Measurements from ENCODE around the gene SLC22A4.

SLC22A4 gene

DNA sequence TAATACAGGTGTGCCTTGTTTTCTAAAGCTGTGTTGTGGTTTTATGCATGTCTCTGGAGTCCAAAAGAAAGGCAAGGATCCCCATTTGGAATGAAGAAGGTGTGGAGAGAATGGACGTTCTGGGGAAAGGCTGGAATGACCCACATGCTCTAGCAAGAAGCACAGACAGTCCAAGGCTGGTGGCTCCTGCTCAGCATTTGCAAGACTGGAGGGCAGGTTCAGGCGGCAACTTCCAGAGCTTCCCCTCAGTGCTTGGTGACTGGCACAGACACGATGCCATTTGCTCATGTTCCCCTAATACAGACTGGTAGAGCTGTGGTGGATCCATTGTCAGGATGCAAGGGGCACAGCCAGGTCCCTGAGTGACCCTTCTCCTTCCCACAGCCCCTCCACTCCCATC lies 8.2 kb downstream of the SLC22A4 start:
- H3K36me3 ChIP-seq (ENCODE audit: control insufficient read depth in 1 of 2, insufficient read depth in 2 of 2, low read length in 2 of 2) = no peaks in the 10 kb centered on the region
- H3K27ac ChIP-seq (ENCODE audit: low read depth, low read length) = no peak overlapping the region
- no peak overlapping the region for H3K23ac ChIP-seq (ENCODE audit: low read length)
- H3K27me3 ChIP-seq (ENCODE audit: insufficient read depth, low read length) = no peaks in the 10 kb centered on the region
- no peak overlapping the region for H2BK5ac ChIP-seq (ENCODE audit: low read depth, low read length, poor library complexity)
- no peak overlapping the region for H3K4me2 ChIP-seq (ENCODE audit: low read length)
- H4K91ac ChIP-seq (ENCODE audit: low read depth, low read length) = no peak overlapping the region
- no peak overlapping the region for H4K12ac ChIP-seq (ENCODE audit: low read depth, low read length)
- H2BK12ac ChIP-seq (ENCODE audit: low read length) = no peak overlapping the region
- no peak overlapping the region for H3K14ac ChIP-seq (ENCODE audit: low read length)
- peaks cover 3% of the 10 kb centered on the region for H3K79me1 ChIP-seq (ENCODE audit: low read length)
- H3K4me1 ChIP-seq (ENCODE audit: control insufficient read depth in 1 of 2, insufficient read depth in 2 of 2, low read length in 2 of 2) = peaks cover 8 to 11% of the 10 kb centered on the region in 2 experiments
- WGBS (ENCODE audit: extremely low coverage, insufficient coverage, insufficient read length) = no CpG with 5 or more reads among the region's 3 CpGs
- no peak overlapping the region for H2BK120ac ChIP-seq (ENCODE audit: insufficient read depth, low read length, poor library complexity)
- no peak overlapping the region for H3K9ac ChIP-seq (ENCODE audit: low read length)
- H3K4ac ChIP-seq (ENCODE audit: low read depth, low read length) = no peak overlapping the region
- H3K18ac ChIP-seq (ENCODE audit: low read length) = no peak overlapping the region
- no peak overlapping the region for H2AFZ ChIP-seq (ENCODE audit: insufficient read depth, low read length, poor library complexity)
- H4K8ac ChIP-seq (ENCODE audit: low read depth, low read length) = no peak overlapping the region
- H3K4me3 ChIP-seq (ENCODE audit: low read depth, low read length) = no peak overlapping the region
- H2AK5ac ChIP-seq (ENCODE audit: low read length) = no peak overlapping the region
- H3K79me2 ChIP-seq (ENCODE audit: control insufficient read depth, insufficient read depth, low read length, poor library complexity) = no peaks in the 10 kb centered on the region
- peak; percentile 27 to 55 for DNase-seq
- no peaks in the 10 kb centered on the region for H3K9me3 ChIP-seq (ENCODE audit: insufficient read depth, low read depth, low read length)

DNA sequence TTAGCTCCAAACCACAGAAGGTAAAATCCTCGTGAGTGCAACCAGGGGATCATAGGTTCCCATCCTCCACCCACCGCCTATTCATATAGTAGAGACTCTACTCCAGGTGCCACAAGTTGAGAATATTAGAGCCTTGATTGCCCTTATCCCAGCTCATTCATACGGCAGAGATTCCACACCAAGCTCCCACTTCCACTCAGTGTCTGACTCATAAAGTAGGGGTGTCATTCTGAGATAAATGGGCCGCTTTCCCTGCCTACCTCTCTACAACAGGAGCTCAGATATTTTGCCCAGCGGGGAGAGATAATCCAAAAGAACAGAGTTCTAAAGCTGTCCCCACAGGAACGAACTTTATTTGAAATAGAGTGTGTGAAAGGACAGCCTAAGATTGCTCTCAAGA lies 9.4 kb downstream of the SLC22A4 start:
- no peak overlapping the region for H2BK12ac ChIP-seq (ENCODE audit: low read length)
- no peak overlapping the region for H3K4ac ChIP-seq (ENCODE audit: low read depth, low read length)
- H3K4me1 ChIP-seq (ENCODE audit: control insufficient read depth in 1 of 2, insufficient read depth in 2 of 2, low read length in 2 of 2) = peaks cover 8 to 11% of the 10 kb centered on the region in 2 experiments
- no peak overlapping the region for H2BK5ac ChIP-seq (ENCODE audit: low read depth, low read length, poor library complexity)
- H4K12ac ChIP-seq (ENCODE audit: low read depth, low read length) = no peak overlapping the region
- H3K4me3 ChIP-seq (ENCODE audit: low read depth, low read length) = no peak overlapping the region
- H3K9ac ChIP-seq (ENCODE audit: low read length) = no peak overlapping the region
- no peaks in the 10 kb centered on the region for H3K9me3 ChIP-seq (ENCODE audit: insufficient read depth, low read depth, low read length)
- H3K18ac ChIP-seq (ENCODE audit: low read length) = no peak overlapping the region
- DNase-seq = no peak
- no peak overlapping the region for H3K23ac ChIP-seq (ENCODE audit: low read length)
- H2AFZ ChIP-seq (ENCODE audit: insufficient read depth, low read length, poor library complexity) = no peak overlapping the region
- peaks cover 3% of the 10 kb centered on the region for H3K79me1 ChIP-seq (ENCODE audit: low read length)
- H2BK120ac ChIP-seq (ENCODE audit: insufficient read depth, low read length, poor library complexity) = no peak overlapping the region
- H2AK5ac ChIP-seq (ENCODE audit: low read length) = no peak overlapping the region
- no peak overlapping the region for H3K14ac ChIP-seq (ENCODE audit: low read length)
- H3K27ac ChIP-seq (ENCODE audit: low read depth, low read length) = no peak overlapping the region
- no peaks in the 10 kb centered on the region for H3K27me3 ChIP-seq (ENCODE audit: insufficient read depth, low read length)
- WGBS (ENCODE audit: extremely low coverage, insufficient coverage, insufficient read length) = no CpG with 5 or more reads among the region's 6 CpGs
- no peak overlapping the region for H3K4me2 ChIP-seq (ENCODE audit: low read length)
- no peak overlapping the region for H4K91ac ChIP-seq (ENCODE audit: low read depth, low read length)
- H4K8ac ChIP-seq (ENCODE audit: low read depth, low read length) = no peak overlapping the region
- H3K79me2 ChIP-seq (ENCODE audit: control insufficient read depth, insufficient read depth, low read length, poor library complexity) = no peaks in the 10 kb centered on the region
- H3K36me3 ChIP-seq (ENCODE audit: control insufficient read depth in 1 of 2, insufficient read depth in 2 of 2, low read length in 2 of 2) = no peaks in the 10 kb centered on the region

DNA sequence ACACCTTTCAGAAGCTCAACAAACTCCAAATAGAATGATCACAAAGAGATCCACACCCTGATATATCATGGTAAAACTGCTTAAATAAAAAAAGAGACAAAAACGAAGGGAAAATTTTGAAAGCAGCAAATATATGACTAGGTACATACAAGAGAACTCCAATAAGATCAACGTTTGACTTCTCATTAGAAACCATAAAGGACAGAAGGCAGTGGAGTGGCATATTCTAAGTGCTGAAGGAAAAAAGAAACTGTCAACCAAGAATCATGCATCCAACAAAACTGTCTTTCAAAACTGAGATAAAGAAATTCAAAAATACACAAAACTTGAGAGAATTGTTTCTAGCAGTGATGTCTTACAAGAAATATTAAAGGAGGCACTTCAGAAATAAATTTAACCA lies 11.2 kb downstream of the SLC22A4 start:
- Histone ChIP-seq H3K4ac (ENCODE audit: low read depth, low read length) (no peak overlapping the region), H3K18ac (ENCODE audit: low read length) (no peak overlapping the region), H3K79me1 (ENCODE audit: low read length) (peaks cover 3% of the 10 kb centered on the region), H2BK120ac (ENCODE audit: insufficient read depth, low read length, poor library complexity) (no peak overlapping the region), H4K8ac (ENCODE audit: low read depth, low read length) (no peak overlapping the region), H3K27ac (ENCODE audit: low read depth, low read length) (no peak overlapping the region), H4K12ac (ENCODE audit: low read depth, low read length) (no peak overlapping the region), H3K79me2 (ENCODE audit: control insufficient read depth, insufficient read depth, low read length, poor library complexity) (no peaks in the 10 kb centered on the region), H3K36me3 (ENCODE audit: control insufficient read depth in 1 of 2, insufficient read depth in 2 of 2, low read length in 2 of 2) (no peaks in the 10 kb centered on the region), H2BK12ac (ENCODE audit: low read length) (no peak overlapping the region), H3K9me3 (ENCODE audit: insufficient read depth, low read depth, low read length) (no peaks in the 10 kb centered on the region), H3K4me2 (ENCODE audit: low read length) (no peak overlapping the region), H3K9ac (ENCODE audit: low read length) (no peak overlapping the region), H2BK5ac (ENCODE audit: low read depth, low read length, poor library complexity) (no peak overlapping the region), H3K4me1 (ENCODE audit: control insufficient read depth in 1 of 2, insufficient read depth in 2 of 2, low read length in 2 of 2) (peaks cover 13 to 22% of the 10 kb centered on the region in 2 experiments), H3K27me3 (ENCODE audit: insufficient read depth, low read length) (no peaks in the 10 kb centered on the region), H4K91ac (ENCODE audit: low read depth, low read length) (no peak overlapping the region), H3K14ac (ENCODE audit: low read length) (no peak overlapping the region), H3K23ac (ENCODE audit: low read length) (no peak overlapping the region), H3K4me3 (ENCODE audit: low read depth, low read length) (no peak overlapping the region), H2AFZ (ENCODE audit: insufficient read depth, low read length, poor library complexity) (no peak overlapping the region), H2AK5ac (ENCODE audit: low read length) (no peak overlapping the region)
- DNase-seq = no peak
- WGBS (ENCODE audit: extremely low coverage, insufficient coverage, insufficient read length) = no CpG with 5 or more reads among the region's 2 CpGs

DNA sequence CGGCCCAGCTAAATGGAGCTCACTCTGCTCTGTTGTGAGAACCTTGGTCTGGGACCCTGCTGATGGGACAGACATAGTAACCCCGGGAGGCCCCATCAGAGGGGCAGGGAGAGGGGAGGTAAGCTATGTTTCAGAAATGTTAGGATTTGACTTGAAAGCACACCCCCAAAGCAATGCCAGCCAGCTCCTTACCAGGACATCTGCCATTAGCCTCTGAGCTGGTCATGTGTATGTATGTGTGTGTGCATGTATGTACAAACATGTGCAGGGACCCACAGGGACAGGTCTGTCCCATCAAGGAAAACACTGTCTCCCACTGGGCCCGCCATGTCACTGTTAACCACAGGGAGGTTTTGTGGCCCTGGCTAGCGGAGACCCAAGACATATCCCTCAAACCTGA lies 14.5 kb downstream of the SLC22A4 start:
- Histone ChIP-seq H3K9me3 (ENCODE audit: insufficient read depth, low read depth, low read length) (no peaks in the 10 kb centered on the region), H2BK120ac (ENCODE audit: insufficient read depth, low read length, poor library complexity) (no peak overlapping the region), H2AK5ac (ENCODE audit: low read length) (no peak overlapping the region), H2BK5ac (ENCODE audit: low read depth, low read length, poor library complexity) (no peak overlapping the region), H3K27me3 (ENCODE audit: insufficient read depth, low read length) (no peaks in the 10 kb centered on the region), H4K12ac (ENCODE audit: low read depth, low read length) (no peak overlapping the region), H3K9ac (ENCODE audit: low read length) (no peak overlapping the region), H3K14ac (ENCODE audit: low read length) (no peak overlapping the region), H3K36me3 (ENCODE audit: control insufficient read depth in 1 of 2, insufficient read depth in 2 of 2, low read length in 2 of 2) (no peaks in the 10 kb centered on the region), H3K4ac (ENCODE audit: low read depth, low read length) (no peak overlapping the region), H3K4me3 (ENCODE audit: low read depth, low read length) (no peak overlapping the region), H3K79me2 (ENCODE audit: control insufficient read depth, insufficient read depth, low read length, poor library complexity) (no peaks in the 10 kb centered on the region), H4K91ac (ENCODE audit: low read depth, low read length) (no peak overlapping the region), H4K8ac (ENCODE audit: low read depth, low read length) (no peak overlapping the region), H3K4me2 (ENCODE audit: low read length) (no peak overlapping the region), H2AFZ (ENCODE audit: insufficient read depth, low read length, poor library complexity) (no peak overlapping the region), H3K18ac (ENCODE audit: low read length) (no peak overlapping the region), H2BK12ac (ENCODE audit: low read length) (no peak overlapping the region), H3K23ac (ENCODE audit: low read length) (no peak overlapping the region), H3K27ac (ENCODE audit: low read depth, low read length) (no peak overlapping the region), H3K4me1 (ENCODE audit: control insufficient read depth in 1 of 2, insufficient read depth in 2 of 2, low read length in 2 of 2) (peaks cover 5 to 10% of the 10 kb centered on the region in 2 experiments), H3K79me1 (ENCODE audit: low read length) (no peaks in the 10 kb centered on the region)
- no CpG with 5 or more reads among the region's 4 CpGs for WGBS (ENCODE audit: extremely low coverage, insufficient coverage, insufficient read length)
- no peak for DNase-seq
